ENCODE data around the gene TCF23.
"Not testable (repeated sequence)": the region's sequence is repeated elsewhere in the genome, so short reads cannot be mapped to it uniquely, and the experiment has no call there.

TCF23 gene

GRCh38 chr2:27118525-27119329 is 30.1 kb upstream of the TCF23 start, which contains the start of gene CGREF1:
Gene CGREF1, minus strand, starts transcription at chr2:27119128. Its CDS starts 14,762 bp downstream, at chr2:27104366.
- TF ChIP-seq CTCF (IDR thresholded peaks at IDR 0.05; ENCODE audit: low read depth, low read length, missing control alignments): no peak
- H3K27me3 ChIP-seq (replicated peaks): peaks cover 15% of the 10 kb centered on the region
- no peaks in the 10 kb centered on the region for H3K36me3 ChIP-seq (replicated peaks)
- H3K27ac ChIP-seq: no peak within 1 kb of the TSS
- in situ Hi-C loops (cut with HindIII; ENCODE audit: low pct_ligation_motif_present, low sequenced_read_pairs): loop anchor here (25.0 kb wide), 1 partner anchor 169 kb away; the partner anchor contains the start of genes DNAJC5G and TRIM54
- no peak for DNase-seq
- H3K4me3 ChIP-seq (ENCODE audit: low read depth, low read length): peak within 1 kb of the TSS; percentile 48

GRCh38 chr2:27119330-27119670 is 29.5 kb upstream of the TCF23 start:
- H3K27ac ChIP-seq; DNase-seq; H3K36me3 ChIP-seq (replicated peaks): not testable (repeated sequence)
- in situ Hi-C loops (cut with HindIII; ENCODE audit: low pct_ligation_motif_present, low sequenced_read_pairs): loop anchor here (25.0 kb wide), 1 partner anchor 168 kb away; the partner anchor contains the start of genes DNAJC5G and TRIM54
- peak overlapping the region; percentile 46 for H3K4me3 ChIP-seq (ENCODE audit: low read depth, low read length)
- H3K27me3 ChIP-seq (replicated peaks): peaks cover 15% of the 10 kb centered on the region

GRCh38 chr2:27121906-27122305 is 26.9 kb upstream of the TCF23 start:
- no peaks in the 10 kb centered on the region for H3K36me3 ChIP-seq (replicated peaks)
- no peak for DNase-seq
- H3K27me3 ChIP-seq (replicated peaks): peaks cover 15% of the 10 kb centered on the region
- TF ChIP-seq CTCF (IDR thresholded peaks at IDR 0.05; ENCODE audit: low read depth, low read length, missing control alignments): no peak
- no peak overlapping the region for H3K4me3 ChIP-seq (ENCODE audit: low read depth, low read length)
- H3K27ac ChIP-seq: no peak overlapping the region
- in situ Hi-C loops (cut with HindIII; ENCODE audit: low pct_ligation_motif_present, low sequenced_read_pairs): loop anchor here (25.0 kb wide), 1 partner anchor 165 kb away; the partner anchor contains the start of genes DNAJC5G and TRIM54

GRCh38 chr2:27122791-27123190 is 26.0 kb upstream of the TCF23 start:
- H3K27me3 ChIP-seq (replicated peaks): peaks cover 15% of the 10 kb centered on the region
- H3K27ac ChIP-seq: no peak overlapping the region
- in situ Hi-C loops (cut with HindIII; ENCODE audit: low pct_ligation_motif_present, low sequenced_read_pairs): loop anchor here (25.0 kb wide), 1 partner anchor 165 kb away; the partner anchor contains the start of genes DNAJC5G and TRIM54

GRCh38 chr2:27123302-27124150 is 25.3 kb upstream of the TCF23 start, which contains the start of gene ABHD1:
Gene ABHD1, plus strand, starts transcription at chr2:27123815. Its CDS starts 134 bp downstream, at chr2:27123949.
- H3K36me3 ChIP-seq (replicated peaks): no peaks in the 10 kb centered on the region
- H3K27me3 ChIP-seq (replicated peaks): peaks cover 11% of the 10 kb centered on the region
- no peak for DNase-seq
- in situ Hi-C loops (cut with HindIII; ENCODE audit: low pct_ligation_motif_present, low sequenced_read_pairs): loop anchor here (25.0 kb wide), 1 partner anchor 164 kb away; the partner anchor contains the start of genes DNAJC5G and TRIM54
- no peak within 1 kb of the TSS for H3K27ac ChIP-seq
- H3K4me3 ChIP-seq (ENCODE audit: low read depth, low read length): peak within 1 kb of the TSS; percentile 62
- TF ChIP-seq CTCF (IDR thresholded peaks at IDR 0.05; ENCODE audit: low read depth, low read length, missing control alignments): no peak

More at GRCh38 chr2:27122791-27123190, 26.0 kb upstream of the TCF23 start:
- Histone ChIP-seq H3K36me3 (replicated peaks) (no peaks in the 10 kb centered on the region), H3K4me3 (ENCODE audit: low read depth, low read length) (no peak overlapping the region)
- no peak for TF ChIP-seq CTCF (IDR thresholded peaks at IDR 0.05; ENCODE audit: low read depth, low read length, missing control alignments)
- DNase-seq: no peak

- peaks cover 3% of the 10 kb centered on the region for H3K36me3 ChIP-seq (replicated peaks)
- no peak for DNase-seq
- no peak overlapping the region for H3K4me3 ChIP-seq (ENCODE audit: low read depth, low read length)
- H3K27me3 ChIP-seq (replicated peaks): peaks cover 2% of the 10 kb centered on the region
- H3K27ac ChIP-seq: no peak overlapping the region
- no peak for TF ChIP-seq CTCF (IDR thresholded peaks at IDR 0.05; ENCODE audit: low read depth, low read length, missing control alignments)
- in situ Hi-C loops (cut with HindIII; ENCODE audit: low pct_ligation_motif_present, low sequenced_read_pairs): no loop called here
Measured at GRCh38 chr2:27125104-27125503, 23.7 kb upstream of the TCF23 start.

All from brain microvascular endothelial cell (primary cell).